AG04450 (cell line): Measurements from ENCODE around the gene ASB18. TPM values are rescaled to one million over a fixed set of nuclear protein-coding genes. Genes with fewer than 3 reads are reported as not detected.
A peak's percentile ranks its signal among the peaks of the same experiment; 100 is the strongest.

Experiments used
- CTCF ChIA-PET: fragments of 300-600, 350-600 bp; formaldehyde crosslinking; extraction: SDS; loops from one replicate; lab custom pipeline; 2022; ENCODE audit warnings: antibody characterized with exemption, inconsistent platforms; lab: Charles Lee
- POLR2A ChIA-PET: fragments of 350-600 bp; formaldehyde crosslinking; extraction: SDS; loops from one replicate; lab custom pipeline; 2021; ENCODE audit warnings: antibody characterized with exemption, inconsistent platforms; lab: Yijun Ruan, JAX
- DNase-seq: peaks from one replicate; pipeline ENCODE4 v3.0.0-alpha.2; 2011; ENCODE audit warnings: low read depth, low spot score
- H3K27ac ChIP-seq: one replicate; pipeline ENCODE4 v1.5.1; 2012; ENCODE audit warnings: low read depth, low read length, control low read depth
- H3K27me3 ChIP-seq: one replicate; pipeline ENCODE4 v1.6.0; 2012; ENCODE audit warnings: low read length; ENCODE audit not compliant: control insufficient read depth, insufficient read depth
- H3K4me3 ChIP-seq: 2 replicates; pipeline ENCODE4 v1.5.1; 2011; ENCODE audit warnings: mild to moderate bottlenecking, low read depth, low read length, control low read depth
- H3K9me3 ChIP-seq: 2 replicates; pipeline ENCODE4 v1.5.1; 2012; ENCODE audit warnings: low read length; ENCODE audit not compliant: control insufficient read depth, insufficient read depth
- polyA plus RNA-seq: library from polyadenylated mRNA; depleted of rRNA; stranded (reverse); fragments of >200 nt; gene quantifications from 2 replicates; pipeline ENCODE4 v1.2.3, GENCODE V29; 2011
- TF ChIP-seq, protein P1 (sequence below): IDR thresholded peaks from 2 replicates; pipeline ENCODE4 v1.5.1; 2011; ENCODE audit warnings: low read depth, low read length, control low read depth, inconsistent platforms

ASB18 gene
- polyA plus RNA-seq, 1 experiment, result not detected

- CTCF ChIA-PET, result interaction anchor here (0.5 to 12.7 kb wide), 41 partner anchors 9 to 602 kb away, joined by 3 to 368 read pairs (median 4); no protein-coding TSS in a partner anchor
- TF ChIP-seq, protein P1, sequence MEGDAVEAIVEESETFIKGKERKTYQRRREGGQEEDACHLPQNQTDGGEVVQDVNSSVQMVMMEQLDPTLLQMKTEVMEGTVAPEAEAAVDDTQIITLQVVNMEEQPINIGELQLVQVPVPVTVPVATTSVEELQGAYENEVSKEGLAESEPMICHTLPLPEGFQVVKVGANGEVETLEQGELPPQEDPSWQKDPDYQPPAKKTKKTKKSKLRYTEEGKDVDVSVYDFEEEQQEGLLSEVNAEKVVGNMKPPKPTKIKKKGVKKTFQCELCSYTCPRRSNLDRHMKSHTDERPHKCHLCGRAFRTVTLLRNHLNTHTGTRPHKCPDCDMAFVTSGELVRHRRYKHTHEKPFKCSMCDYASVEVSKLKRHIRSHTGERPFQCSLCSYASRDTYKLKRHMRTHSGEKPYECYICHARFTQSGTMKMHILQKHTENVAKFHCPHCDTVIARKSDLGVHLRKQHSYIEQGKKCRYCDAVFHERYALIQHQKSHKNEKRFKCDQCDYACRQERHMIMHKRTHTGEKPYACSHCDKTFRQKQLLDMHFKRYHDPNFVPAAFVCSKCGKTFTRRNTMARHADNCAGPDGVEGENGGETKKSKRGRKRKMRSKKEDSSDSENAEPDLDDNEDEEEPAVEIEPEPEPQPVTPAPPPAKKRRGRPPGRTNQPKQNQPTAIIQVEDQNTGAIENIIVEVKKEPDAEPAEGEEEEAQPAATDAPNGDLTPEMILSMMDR, result no peak
- Histone ChIP-seq H3K4me3 (no peak overlapping the region), H3K9me3 (peaks cover 13% of the 10 kb centered on the region), H3K27me3 (peaks cover 26% of the 10 kb centered on the region), H3K27ac (no peak overlapping the region)
- POLR2A ChIA-PET, result interaction anchor here (0.6 kb wide), 1 partner anchor 413 kb away, joined by 4 read pairs; no protein-coding TSS in a partner anchor
- no peak for DNase-seq
Observed at GRCh38 chr2:236180076-236180816, 84.0 kb downstream of the ASB18 start.

- no peak overlapping the region for H3K27ac ChIP-seq
- DNase-seq, result no peak
- ChIA-PET POLR2A (no interaction called here), CTCF (interaction anchor here (0.5 to 12.7 kb wide), 19 partner anchors 10 to 918 kb away, joined by 3 to 368 read pairs (median 6); no protein-coding TSS in a partner anchor)
- TF ChIP-seq, protein P1, result no peak
- peaks cover 7% of the 10 kb centered on the region; the same call in 1 of the 2 replicates for H3K9me3 ChIP-seq
- peak overlapping the region; percentile 25 for H3K4me3 ChIP-seq
- peaks cover 27% of the 10 kb centered on the region for H3K27me3 ChIP-seq
Observed at GRCh38 chr2:236179236-236180075, 84.8 kb downstream of the ASB18 start.

GRCh38 chr2:236178890-236179235 lies 85.3 kb downstream of the ASB18 start:
- POLR2A ChIA-PET, result no interaction called here
- peaks cover 33% of the 10 kb centered on the region for H3K27me3 ChIP-seq
- no peak for DNase-seq
- peaks cover 7% of the 10 kb centered on the region; the same call in 1 of the 2 replicates for H3K9me3 ChIP-seq
- TF ChIP-seq, protein P1, result no peak
- peak overlapping the region; percentile 56 for H3K4me3 ChIP-seq
- CTCF ChIA-PET, result interaction anchor here (0.5 to 12.7 kb wide), 25 partner anchors 9 to 1067 kb away, joined by 3 to 368 read pairs (median 5); no protein-coding TSS in a partner anchor
- no peak overlapping the region for H3K27ac ChIP-seq

- peaks cover 7% of the 10 kb centered on the region; the same call in 1 of the 2 replicates for H3K9me3 ChIP-seq
- DNase-seq, result no peak
- TF ChIP-seq, protein P1, result peak; percentile 80
- ChIA-PET POLR2A (no interaction called here), CTCF (interaction anchor here (0.6 to 12.7 kb wide), 33 partner anchors 9 to 1066 kb away, joined by 3 to 368 read pairs (median 4); no protein-coding TSS in a partner anchor)
- peak overlapping the region; percentile 56 for H3K4me3 ChIP-seq
- no peak overlapping the region for H3K27ac ChIP-seq
- H3K27me3 ChIP-seq, result peaks cover 39% of the 10 kb centered on the region
Observed at GRCh38 chr2:236177967-236178889, 86.0 kb downstream of the ASB18 start.
